Measurements from ENCODE around the gene LZTR1. TPM values are rescaled to one million over a fixed set of nuclear protein-coding genes. Genes with fewer than 3 reads are reported as not detected.
"Not testable (repeated sequence)": the region's sequence is repeated elsewhere in the genome, so short reads cannot be mapped to it uniquely, and the experiment has no call there.

The LZTR1 gene
- total RNA-seq, 1 donor from 2014 or later = 18.1 TPM

- no peak for DNase-seq
- Histone ChIP-seq H3K27ac (replicated peaks) (no peak overlapping the region), H3K36me3 (no peaks in the 10 kb centered on the region), H3K27me3 (ENCODE audit: low read depth) (peaks cover 6% of the 10 kb centered on the region), H3K4me1 (peaks cover 19% of the 10 kb centered on the region), H3K9me3 (replicated peaks) (no peaks in the 10 kb centered on the region), H3K4me3 (peak overlapping the region; percentile 68)
- intact Hi-C loops (cut with micrococcal nuclease) = no loop called here
- TF ChIP-seq CTCF (IDR thresholded peaks at IDR 0.05; ENCODE audit: borderline replicate concordance) = no peak
Measured at GRCh38 chr22:21043860-21044535, 61.9 kb downstream of the LZTR1 start.

- no peaks in the 10 kb centered on the region for H3K9me3 ChIP-seq (replicated peaks)
- no peak for TF ChIP-seq CTCF (IDR thresholded peaks at IDR 0.05; ENCODE audit: borderline replicate concordance)
- H3K27me3 ChIP-seq (ENCODE audit: low read depth) = peaks cover 6% of the 10 kb centered on the region
- H3K4me3 ChIP-seq = peak overlapping the region; percentile 68
- no peaks in the 10 kb centered on the region for H3K36me3 ChIP-seq
- peaks cover 19% of the 10 kb centered on the region for H3K4me1 ChIP-seq
- no peak overlapping the region for H3K27ac ChIP-seq (replicated peaks)
- intact Hi-C loops (cut with micrococcal nuclease) = no loop called here
- DNase-seq = no peak
Measured at GRCh38 chr22:21044931-21045584, 63.0 kb downstream of the LZTR1 start.

- Histone ChIP-seq H3K36me3 (no peaks in the 10 kb centered on the region), H3K27ac (replicated peaks) (no peak within 1 kb of the TSS), H3K4me1 (peaks cover 19% of the 10 kb centered on the region), H3K4me3 (peak within 1 kb of the TSS; percentile 68), H3K27me3 (ENCODE audit: low read depth) (peaks cover 6% of the 10 kb centered on the region), H3K9me3 (replicated peaks) (no peaks in the 10 kb centered on the region)
- intact Hi-C loops (cut with micrococcal nuclease) = no loop called here
- peak; percentile 89 for DNase-seq
- TF ChIP-seq CTCF (IDR thresholded peaks at IDR 0.05; ENCODE audit: borderline replicate concordance) = no peak
Measured at GRCh38 chr22:21045585-21046294, 63.6 kb downstream of the LZTR1 start, which contains the start of gene LRRC74B. LRRC74B (plus strand) TSS chr22:21045946; CDS start chr22:21045987, 41 bp downstream.

GRCh38 chr22:21047035-21047661 is 65.1 kb downstream of the LZTR1 start:
- Histone ChIP-seq H3K27me3 (ENCODE audit: low read depth) (peaks cover 6% of the 10 kb centered on the region), H3K4me1 (peaks cover 19% of the 10 kb centered on the region), H3K4me3 (no peak overlapping the region), H3K36me3 (no peaks in the 10 kb centered on the region), H3K27ac (replicated peaks) (no peak overlapping the region), H3K9me3 (replicated peaks) (no peaks in the 10 kb centered on the region)
- intact Hi-C loops (cut with micrococcal nuclease) = no loop called here
- no peak for DNase-seq
- no peak for TF ChIP-seq CTCF (IDR thresholded peaks at IDR 0.05; ENCODE audit: borderline replicate concordance)

GRCh38 chr22:21047730-21048129 is 65.6 kb downstream of the LZTR1 start:
- H3K27me3 ChIP-seq (ENCODE audit: low read depth) = peaks cover 6% of the 10 kb centered on the region
- H3K4me1 ChIP-seq = peaks cover 19% of the 10 kb centered on the region
- no peak for TF ChIP-seq CTCF (IDR thresholded peaks at IDR 0.05; ENCODE audit: borderline replicate concordance)
- no peaks in the 10 kb centered on the region for H3K9me3 ChIP-seq (replicated peaks)
- intact Hi-C loops (cut with micrococcal nuclease) = no loop called here
- no peak overlapping the region for H3K4me3 ChIP-seq
- DNase-seq = no peak
- H3K27ac ChIP-seq (replicated peaks) = no peak overlapping the region
- no peaks in the 10 kb centered on the region for H3K36me3 ChIP-seq

GRCh38 chr22:21048448-21048847 is 66.4 kb downstream of the LZTR1 start:
- H3K27me3 ChIP-seq (ENCODE audit: low read depth); intact Hi-C loops (cut with micrococcal nuclease); H3K9me3 ChIP-seq (replicated peaks); DNase-seq; H3K36me3 ChIP-seq; H3K27ac ChIP-seq (replicated peaks); H3K4me3 ChIP-seq: not testable (repeated sequence)
- peaks cover 19% of the 10 kb centered on the region for H3K4me1 ChIP-seq

All from left ventricle myocardium inferior (tissue), 1 donor.